Breast epithelium (tissue), 4 donors: Measurements from ENCODE around the gene CXCL10. TPM values are rescaled to one million over a fixed set of nuclear protein-coding genes. Genes with fewer than 3 reads are reported as not detected.

ENCODE experiments used
- DNase-seq, 2 donors: peaks; one replicate each; pipeline ENCODE4 v3.0.0-alpha.2; 2019; ENCODE audit warnings: low spot score in 2 of 2
- H3K27ac ChIP-seq, 2 donors: fragments of 200-600 bp; sonication (generic) in 1 of 2; one replicate each; pipeline ENCODE4 v1.5.1; 2016 to 2019; ENCODE audit warnings: mild to moderate bottlenecking in 1 of 2
- H3K27me3 ChIP-seq, 2 donors: fragments of 200-600 bp; sonication (generic) in 1 of 2; one replicate each; pipeline versions ENCODE4 v1.5.1 to v1.6.0; 2017 to 2019; ENCODE audit warnings: control low read depth in 1 of 2, mild to moderate bottlenecking in 1 of 2
- H3K36me3 ChIP-seq: fragments of 200-600 bp; one replicate; pipeline ENCODE4 v1.5.1; 2019
- H3K4me1 ChIP-seq, 2 donors: fragments of 200-600 bp; sonication (generic); one replicate each; pipeline ENCODE4 v1.5.1; 2016 to 2019; ENCODE audit warnings: control low read depth in 1 of 2
- H3K4me3 ChIP-seq, 3 donors: fragments of 200-600 bp; sonication (generic); 1 replicate in 2 of 3; 2 replicates in 1 of 3; pipeline ENCODE4 v1.5.1; 2016 to 2019; ENCODE audit warnings: mild to moderate bottlenecking in 3 of 3, moderate library complexity in 2 of 3
- H3K9me3 ChIP-seq, 2 donors: fragments of 200-600 bp; sonication (generic) in 1 of 2; one replicate each; pipeline ENCODE4 v1.5.1; 2016 to 2019; ENCODE audit warnings: control low read depth in 1 of 2
- POLR2A ChIP-seq: fragments of 450-650 bp; IDR thresholded peaks from one replicate; pipeline ENCODE4 v1.6.1; 2016; ENCODE audit warnings: antibody characterized with exemption, mild to moderate bottlenecking, moderate library complexity
- POLR2AphosphoS5 ChIP-seq, 3 donors: sonication (generic); formaldehyde crosslinking; IDR thresholded peaks; one replicate each; pipeline ENCODE4 v1.6.1; 2017; ENCODE audit warnings: antibody characterized with exemption in 3 of 3
- intact Hi-C: fragments of 100-400 bp; cut with DNase I; formaldehyde crosslinking; loops from one replicate; pipeline ENCODE4 v1.15.1; 2023; ENCODE audit warnings: low total_unique reads
- total RNA-seq, 3 donors: library from RNA; depleted of rRNA; stranded (reverse); fragments of >200 nt; gene quantifications; one replicate each; pipeline ENCODE4 v1.1.0, GENCODE V29; 2016
- TF ChIP-seq, protein P1 (sequence below), 3 donors: fragments of 450-650 bp; IDR thresholded peaks; one replicate each; pipeline ENCODE4 v1.5.1; 2016 to 2017; ENCODE audit warnings: antibody characterized with exemption in 3 of 3, mild to moderate bottlenecking in 3 of 3, moderate library complexity in 3 of 3

Gene CXCL10
- total RNA-seq, 3 donors from 2014 or later = 1.2 TPM; not detected in 2

DNA sequence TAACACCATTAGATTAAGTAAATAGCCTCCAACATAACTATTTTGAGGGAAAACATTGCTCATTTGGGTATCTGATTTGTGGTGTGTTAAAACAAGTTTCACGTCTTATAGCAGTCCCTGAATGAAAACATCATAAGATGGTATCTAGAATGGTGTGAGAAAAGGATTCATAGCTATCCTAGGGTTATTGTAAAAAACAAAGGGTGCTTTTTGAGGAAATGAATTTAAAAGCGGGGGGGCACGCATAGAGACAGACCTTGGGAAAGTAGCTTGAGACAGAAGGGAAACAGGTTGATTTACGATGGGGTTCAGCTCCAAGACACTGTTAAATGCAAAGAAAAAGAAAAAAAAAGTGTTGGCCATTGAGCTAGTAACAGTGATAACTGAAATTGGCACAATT is 768 bp upstream of the CXCL10 start:
- DNase-seq = no peak
- intact Hi-C loops = no loop called here
- no peaks in the 10 kb centered on the region for H3K4me1 ChIP-seq
- H3K36me3 ChIP-seq = no peaks in the 10 kb centered on the region
- no peaks in the 10 kb centered on the region for H3K27me3 ChIP-seq
- no peak overlapping the region for H3K4me3 ChIP-seq
- no peaks in the 10 kb centered on the region for H3K9me3 ChIP-seq
- H3K27ac ChIP-seq = no peak overlapping the region
- TF ChIP-seq, protein P1, sequence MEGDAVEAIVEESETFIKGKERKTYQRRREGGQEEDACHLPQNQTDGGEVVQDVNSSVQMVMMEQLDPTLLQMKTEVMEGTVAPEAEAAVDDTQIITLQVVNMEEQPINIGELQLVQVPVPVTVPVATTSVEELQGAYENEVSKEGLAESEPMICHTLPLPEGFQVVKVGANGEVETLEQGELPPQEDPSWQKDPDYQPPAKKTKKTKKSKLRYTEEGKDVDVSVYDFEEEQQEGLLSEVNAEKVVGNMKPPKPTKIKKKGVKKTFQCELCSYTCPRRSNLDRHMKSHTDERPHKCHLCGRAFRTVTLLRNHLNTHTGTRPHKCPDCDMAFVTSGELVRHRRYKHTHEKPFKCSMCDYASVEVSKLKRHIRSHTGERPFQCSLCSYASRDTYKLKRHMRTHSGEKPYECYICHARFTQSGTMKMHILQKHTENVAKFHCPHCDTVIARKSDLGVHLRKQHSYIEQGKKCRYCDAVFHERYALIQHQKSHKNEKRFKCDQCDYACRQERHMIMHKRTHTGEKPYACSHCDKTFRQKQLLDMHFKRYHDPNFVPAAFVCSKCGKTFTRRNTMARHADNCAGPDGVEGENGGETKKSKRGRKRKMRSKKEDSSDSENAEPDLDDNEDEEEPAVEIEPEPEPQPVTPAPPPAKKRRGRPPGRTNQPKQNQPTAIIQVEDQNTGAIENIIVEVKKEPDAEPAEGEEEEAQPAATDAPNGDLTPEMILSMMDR (IDR thresholded peaks at IDR 0.05) = no peak
- no peak for TF ChIP-seq POLR2A
- no peak for TF ChIP-seq POLR2AphosphoS5 (IDR thresholded peaks at IDR 0.05)

DNA sequence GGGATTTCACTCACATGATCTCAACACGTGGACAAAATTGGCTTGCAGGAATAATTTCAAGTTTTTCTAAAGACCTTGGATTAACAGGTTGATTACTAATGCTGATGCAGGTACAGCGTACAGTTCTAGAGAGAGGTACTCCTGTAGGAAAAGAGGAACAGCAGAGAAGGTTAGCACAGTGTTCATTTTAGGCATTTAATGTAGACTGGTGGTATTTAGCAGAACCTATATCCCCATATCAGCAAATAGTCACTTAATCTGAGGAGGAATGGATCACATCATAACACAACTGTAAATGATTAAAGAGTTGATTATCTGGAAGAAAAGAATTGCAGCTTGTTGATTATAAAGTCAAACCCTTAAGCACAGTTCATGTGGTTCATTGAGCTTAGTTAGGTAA is 620 bp downstream of the CXCL10 start:
- intact Hi-C loops = no loop called here
- Histone ChIP-seq H3K27ac (no peak overlapping the region), H3K36me3 (no peaks in the 10 kb centered on the region), H3K4me1 (no peaks in the 10 kb centered on the region), H3K9me3 (no peaks in the 10 kb centered on the region), H3K4me3 (no peak overlapping the region), H3K27me3 (no peaks in the 10 kb centered on the region)
- DNase-seq = no peak
- TF ChIP-seq POLR2A = no peak
- TF ChIP-seq POLR2AphosphoS5 (IDR thresholded peaks at IDR 0.05) = no peak
- TF ChIP-seq, protein P1 (IDR thresholded peaks at IDR 0.05) = no peak

DNA sequence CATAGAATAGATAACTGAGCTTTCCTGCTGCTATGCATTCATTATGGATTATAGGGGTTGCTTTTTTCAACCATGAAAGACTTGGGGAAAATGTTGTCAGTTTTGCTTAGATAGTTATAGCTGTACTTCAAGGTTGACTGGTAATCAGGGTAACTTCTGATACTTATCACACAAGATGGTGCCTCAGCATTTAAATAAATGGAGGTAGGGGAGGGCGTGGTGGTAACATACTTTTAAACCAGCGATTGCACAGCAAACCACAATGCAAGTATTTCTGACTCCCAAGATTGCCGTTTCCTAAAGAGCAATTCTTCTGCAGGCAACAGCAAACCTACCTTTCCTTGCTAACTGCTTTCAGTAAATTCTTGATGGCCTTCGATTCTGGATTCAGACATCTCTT is 1.3 kb downstream of the CXCL10 start:
- Histone ChIP-seq H3K27ac (no peak overlapping the region), H3K27me3 (no peaks in the 10 kb centered on the region), H3K36me3 (no peaks in the 10 kb centered on the region), H3K4me1 (no peaks in the 10 kb centered on the region), H3K4me3 (no peak overlapping the region), H3K9me3 (no peaks in the 10 kb centered on the region)
- TF ChIP-seq, protein P1 (IDR thresholded peaks at IDR 0.05) = no peak
- TF ChIP-seq POLR2AphosphoS5 (IDR thresholded peaks at IDR 0.05) = no peak
- TF ChIP-seq POLR2A = no peak
- intact Hi-C loops = no loop called here
- DNase-seq = no peak

- Histone ChIP-seq H3K4me1 (no peaks in the 10 kb centered on the region), H3K4me3 (no peak overlapping the region), H3K36me3 (no peaks in the 10 kb centered on the region), H3K27ac (no peak overlapping the region), H3K9me3 (no peaks in the 10 kb centered on the region), H3K27me3 (no peaks in the 10 kb centered on the region)
- no peak for DNase-seq
- intact Hi-C loops = no loop called here
- no peak for TF ChIP-seq POLR2AphosphoS5 (IDR thresholded peaks at IDR 0.05)
- no peak for TF ChIP-seq POLR2A
- TF ChIP-seq, protein P1 (IDR thresholded peaks at IDR 0.05) = no peak
Measured at GRCh38 chr4:76017056-76017686, 6.1 kb downstream of the CXCL10 start.

- no peaks in the 10 kb centered on the region for H3K27me3 ChIP-seq
- TF ChIP-seq, protein P1 (IDR thresholded peaks at IDR 0.05) = no peak
- TF ChIP-seq POLR2A (no peak), POLR2AphosphoS5 (IDR thresholded peaks at IDR 0.05) (no peak)
Measured at GRCh38 chr4:76016393-76016792, 6.9 kb downstream of the CXCL10 start.

More at GRCh38 chr4:76016393-76016792, 6.9 kb downstream of the CXCL10 start:
- no peaks in the 10 kb centered on the region for H3K9me3 ChIP-seq
- H3K4me3 ChIP-seq = no peak overlapping the region
- intact Hi-C loops = no loop called here
- no peak overlapping the region for H3K27ac ChIP-seq
- H3K36me3 ChIP-seq = no peaks in the 10 kb centered on the region
- no peak for DNase-seq
- H3K4me1 ChIP-seq = no peaks in the 10 kb centered on the region
